HepG2 (cell line): ENCODE data around the gene SLC24A4. TPM values are rescaled to one million over a fixed set of nuclear protein-coding genes. Genes with fewer than 3 reads are reported as not detected.

ENCODE experiments used
- ATAC-seq: fragments of 200-7000 bp; cut with Tn5 transposase; 3 replicates; pipeline ENCODE4 v1.9.1; 2020; ENCODE audit warnings: mild to moderate bottlenecking, moderate library complexity
- BruUV-seq: library from RNA; stranded (reverse); fragments of 400-500 nt; replicated peaks from 2 replicates; lab custom pipeline; 2021; lab: Mats Ljungman, UMichigan
- CTCF ChIA-PET: fragments of 300-600 bp; formaldehyde crosslinking; extraction: SDS; loops from one replicate; lab custom pipeline; 2021; ENCODE audit warnings: low total read pairs, inconsistent platforms, low intra/inter-chr PET ratio; lab: Yijun Ruan, JAX
- POLR2A ChIA-PET: fragments of 350-600 bp; sonication (Branson Sonifier 250); formaldehyde crosslinking; loops from one replicate; lab custom pipeline; 2020; ENCODE audit warnings: antibody characterized with exemption, inconsistent platforms; lab: Yijun Ruan, JAX
- DNase-seq: peaks from one replicate; pipeline ENCODE4 v3.0.0-alpha.2; 2015; ENCODE audit warnings: low spot score
- FAIRE-seq: peaks from 3 replicates; lab custom pipeline; 2011; peaks lifted over from hg19 to GRCh38; lab: Jason Lieb, UNC
- H2AFZ ChIP-seq: one replicate; pipeline ENCODE4 v1.6.1; 2011; ENCODE audit warnings: low read length, inconsistent platforms
- H3K27ac ChIP-seq: fragments of 300-600 bp; 3 replicates; pipeline ENCODE4 v1.8.0; 2011; ENCODE audit warnings: mixed run types, mild to moderate bottlenecking, mixed read lengths, low read length, inconsistent platforms; ENCODE audit not compliant: insufficient read depth; ENCODE audit errors: extremely low read length
- H3K27me3 ChIP-seq, 2 experiments: fragments of 200-600 bp in 1 of 2; 2 replicates in 1 of 2; 3 replicates in 1 of 2; pipeline versions ENCODE4 v1.6.0 to v1.8.0; 2011; ENCODE audit warnings: low read length in 2 of 2, mild to moderate bottlenecking in 2 of 2, moderate library complexity in 2 of 2, inconsistent platforms in 1 of 2; ENCODE audit not compliant: insufficient read depth in 2 of 2, control insufficient read depth in 1 of 2
- H3K36me3 ChIP-seq, 2 experiments: fragments of 200-600 bp in 1 of 2; replicated peaks in 1 of 2; 2 replicates in 1 of 2; 3 replicates in 1 of 2; pipeline versions ENCODE4 v1.5.1 to v1.8.0; 2011; ENCODE audit warnings: low read length in 2 of 2, inconsistent platforms in 1 of 2; ENCODE audit not compliant: insufficient read depth in 2 of 2, control insufficient read depth in 1 of 2
- H3K4me1 ChIP-seq: 2 replicates; pipeline ENCODE4 v1.5.1; 2012; ENCODE audit warnings: low read length, inconsistent platforms; ENCODE audit not compliant: insufficient read depth
- H3K4me2 ChIP-seq: 2 replicates; pipeline ENCODE4 v1.6.0; 2011; ENCODE audit warnings: low read depth, low read length, inconsistent platforms
- H3K4me3 ChIP-seq, 3 experiments: fragments of 200-600 bp in 1 of 3; sonication (generic), shearing (Covaris generic) in 1 of 3; replicated peaks in 1 of 3; 2 replicates each; pipeline ENCODE4 v1.5.1; 2011 to 2016; ENCODE audit warnings: low read length in 3 of 3, inconsistent platforms in 2 of 3, low read depth in 2 of 3, mild to moderate bottlenecking in 2 of 3, control low read depth in 1 of 3, mixed read lengths in 1 of 3; ENCODE audit not compliant: insufficient read depth in 1 of 3
- H3K79me2 ChIP-seq: one replicate; pipeline ENCODE4 v1.6.1; 2011; ENCODE audit warnings: low read length, inconsistent platforms; ENCODE audit not compliant: insufficient read depth
- H3K9ac ChIP-seq: 2 replicates; pipeline ENCODE4 v1.6.0; 2011; ENCODE audit warnings: mild to moderate bottlenecking, low read depth, low read length, inconsistent platforms; ENCODE audit not compliant: insufficient read depth
- H3K9me3 ChIP-seq: 2 replicates; pipeline ENCODE4 v1.5.1; 2012; ENCODE audit warnings: mild to moderate bottlenecking, low read length
- H4K20me1 ChIP-seq: 2 replicates; pipeline ENCODE4 v1.6.0; 2011; ENCODE audit warnings: inconsistent platforms, mild to moderate bottlenecking, low read length, moderate library complexity; ENCODE audit not compliant: insufficient read depth
- HNF4G ChIP-seq, 2 experiments: sonication (generic) in 1 of 2; formaldehyde crosslinking in 1 of 2; IDR thresholded peaks; 2 replicates each; pipeline versions ENCODE4 v1.4.0 to v1.6.1; 2011 to 2020; ENCODE audit warnings: borderline replicate concordance in 2 of 2, low read depth in 2 of 2, mild to moderate bottlenecking in 2 of 2, low read length in 1 of 2, missing genetic modification reagents in 1 of 2, moderate library complexity in 1 of 2
- HOXA3 ChIP-seq: sonication (generic); formaldehyde crosslinking; IDR thresholded peaks from 2 replicates; pipeline ENCODE4 v1.5.0; 2020; ENCODE audit warnings: missing genetic modification reagents
- KMT2B ChIP-seq: IDR thresholded peaks from 2 replicates; pipeline ENCODE4 v1.6.1; 2016; ENCODE audit warnings: missing genetic modification reagents, missing compliant biosample characterization
- MAFF ChIP-seq: IDR thresholded peaks from 2 replicates; pipeline ENCODE4 v1.6.1; 2011; ENCODE audit warnings: low read depth, low read length, improper control_type of control experiment
- MAFK ChIP-seq, 2 experiments: IDR thresholded peaks in 1 of 2; conservative IDR thresholded peaks in 1 of 2; 2 replicates each; pipeline ENCODE4 v1.6.1; 2011; ENCODE audit warnings: improper control_type of control experiment in 2 of 2, low read length in 2 of 2
- RBM39 ChIP-seq: fragments of 200-400 bp; formaldehyde crosslinking; IDR thresholded peaks from one replicate; pipeline ENCODE4 v1.6.1; 2018; ENCODE audit warnings: antibody characterized with exemption, mild to moderate bottlenecking, low read depth, low read length; ENCODE audit not compliant: poor library complexity, severe bottlenecking
- SOX13 ChIP-seq, 3 experiments: fragments of 450-650 bp in 1 of 3; sonication (generic) in 1 of 3; formaldehyde crosslinking in 1 of 3; IDR thresholded peaks in 2 of 3; conservative IDR thresholded peaks in 1 of 3; 2 replicates each; pipeline versions ENCODE4 v1.5.0 to v1.6.1; 2016 to 2020; ENCODE audit warnings: antibody characterized with exemption in 1 of 3, mild to moderate bottlenecking in 1 of 3, missing compliant biosample characterization in 1 of 3, missing genetic modification reagents in 1 of 3, moderate library complexity in 1 of 3
- YEATS2 ChIP-seq: sonication (generic); formaldehyde crosslinking; IDR thresholded peaks from 2 replicates; pipeline ENCODE4 v1.4.0; 2020; ENCODE audit warnings: missing genetic modification reagents, borderline replicate concordance
- ZBTB20 ChIP-seq: sonication (generic); formaldehyde crosslinking; IDR thresholded peaks from 2 replicates; pipeline ENCODE4 v1.8.1; 2023; ENCODE audit warnings: missing genetic modification reagents, low read depth, mild to moderate bottlenecking, borderline replicate concordance
- ZFP90 ChIP-seq: sonication (generic); formaldehyde crosslinking; IDR thresholded peaks from 2 replicates; pipeline ENCODE4 v1.8.0; 2022; ENCODE audit warnings: missing genetic modification reagents, mild to moderate bottlenecking, inconsistent platforms, borderline replicate concordance
- ZNF510 ChIP-seq: sonication (generic); formaldehyde crosslinking; IDR thresholded peaks from 2 replicates; pipeline ENCODE4 v1.4.0; 2020; ENCODE audit warnings: low read depth, mild to moderate bottlenecking, missing genetic modification reagents
- ZNF563 ChIP-seq: sonication (generic); formaldehyde crosslinking; IDR thresholded peaks from 2 replicates; pipeline ENCODE4 v1.8.0; 2022; ENCODE audit warnings: mild to moderate bottlenecking, moderate library complexity, missing genetic modification reagents
- ZNF761 ChIP-seq: sonication (generic); formaldehyde crosslinking; conservative IDR thresholded peaks from 2 replicates; pipeline ENCODE4 v1.4.0; 2020; ENCODE audit warnings: mild to moderate bottlenecking, missing genetic modification reagents
- WGBS: methylation state at CpG from one replicate; pipeline ENCODE4 v1.1.6; 2017; ENCODE audit warnings: low lambda C conversion rate; 5-methylcytosine and 5-hydroxymethylcytosine counted together
- in situ Hi-C: cut with HindIII; loops from 2 replicates; pipeline ENCODE4 v1.10.0; 2017; ENCODE audit warnings: low pct_unique_long_range_greater_than_20kb; ENCODE audit not compliant: extremely low pct_ligation_motif_present
- intact Hi-C: fragments of 100-400 bp; cut with micrococcal nuclease; formaldehyde crosslinking; loops from one replicate; pipeline ENCODE4 v1.10.0; 2022; ENCODE audit not compliant: unreplicated experiment
- polyA plus RNA-seq, 8 experiments: library from polyadenylated mRNA; depleted of rRNA in 3 of 8; stranded (reverse) in 7 of 8; unstranded in 1 of 8; fragments of >200 nt; fragmentation: Illumina TruSeq in 4 of 8; extraction: Trizol in 4 of 8; gene quantifications; 2 replicates each; pipeline versions ENCODE4 v1.2.1 to v1.2.3, GENCODE V29; 2011 to 2016; ENCODE audit warnings: low read depth in 4 of 8, missing spikeins in 1 of 8, mixed read lengths in 1 of 8; ENCODE audit not compliant: insufficient read depth in 1 of 8
- total RNA-seq, 5 experiments: library from RNA; depleted of rRNA; stranded (reverse); fragments of >200 nt; fragmentation: Illumina TruSeq; extraction: Trizol; gene quantifications; 2 replicates each; pipeline ENCODE4 v1.2.3, GENCODE V29; 2016; ENCODE audit warnings: low read depth in 1 of 5
- TF ChIP-seq, protein P1 (sequence below): fragments of 450-650 bp; IDR thresholded peaks from 2 replicates; pipeline ENCODE4 v1.6.1; 2016

The SLC24A4 gene
- total and polyA plus RNA-seq, 2 of the 13 experiments (the other 11 are each of a cell fraction or from before 2014, with no cell fraction given): not detected

- no peak for TF ChIP-seq HOXA3
- intact Hi-C loops (loop anchor here (5.0 kb wide), 1 partner anchor 322 kb away; no protein-coding TSS in a partner anchor), in situ Hi-C loops (loop anchor here (10.0 kb wide), 1 partner anchor 324 kb away; no protein-coding TSS in a partner anchor)
- ATAC-seq (no peak), FAIRE-seq (no peak), DNase-seq (no peak)
- Histone ChIP-seq H3K9me3 (no peaks in the 10 kb centered on the region), H3K4me1 (0 out of 2 replicates have a peak, but pooled peaks cover 5% of the 10 kb centered on the region), H3K27me3 (peaks cover 7 to 47% of the 10 kb centered on the region in 2 experiments), H3K27ac (no peak overlapping the region), H3K4me3 (no peak overlapping the region), H4K20me1 (no peaks in the 10 kb centered on the region), H3K9ac (no peak overlapping the region), H3K4me2 (no peak overlapping the region), H2AFZ (no peak overlapping the region), H3K36me3 (no peaks in the 10 kb centered on the region), H3K79me2 (no peaks in the 10 kb centered on the region)
- BruUV-seq: no TSS peak
- ChIA-PET POLR2A (no interaction called here), CTCF (no interaction called here)
- WGBS: 52% methylated on average over 17 of the region's 18 CpGs
Observed at GRCh38 chr14:92459030-92459949, 136.3 kb downstream of the SLC24A4 start.

DNA sequence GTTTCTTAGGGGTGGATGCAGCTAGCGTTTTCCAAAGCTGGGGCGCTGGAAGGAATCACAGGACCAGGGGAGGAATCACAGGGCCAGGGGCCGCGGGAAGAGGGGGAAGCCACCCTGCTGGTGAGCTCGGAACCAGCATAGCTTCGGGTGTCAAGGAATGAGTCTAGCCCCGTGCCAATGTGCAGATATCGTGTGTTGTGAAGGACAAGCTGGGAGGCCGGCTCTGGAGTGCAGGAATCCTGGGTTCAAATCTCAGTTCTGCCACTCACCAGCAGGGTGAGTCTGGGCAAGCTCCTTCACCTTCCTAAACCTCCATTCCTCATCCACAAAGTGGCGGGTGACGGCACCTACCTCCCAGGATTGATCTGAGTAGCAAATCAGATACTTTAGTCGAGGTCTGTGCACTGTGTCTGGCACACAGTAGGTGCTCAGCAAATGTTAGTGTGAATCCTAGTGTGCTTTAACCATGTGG, 137.0 kb downstream of the SLC24A4 start:
- Histone ChIP-seq H3K27me3 (peaks cover 7 to 50% of the 10 kb centered on the region in 2 experiments), H4K20me1 (no peaks in the 10 kb centered on the region), H3K9me3 (no peaks in the 10 kb centered on the region), H3K36me3 (no peaks in the 10 kb centered on the region), H3K27ac (no peak overlapping the region), H3K9ac (no peak overlapping the region), H3K4me1 (0 out of 2 replicates have a peak, but pooled peaks cover 5% of the 10 kb centered on the region), H3K4me2 (no peak overlapping the region), H3K79me2 (no peaks in the 10 kb centered on the region), H3K4me3 (no peak overlapping the region), H2AFZ (no peak overlapping the region)
- TF ChIP-seq, protein P1, sequence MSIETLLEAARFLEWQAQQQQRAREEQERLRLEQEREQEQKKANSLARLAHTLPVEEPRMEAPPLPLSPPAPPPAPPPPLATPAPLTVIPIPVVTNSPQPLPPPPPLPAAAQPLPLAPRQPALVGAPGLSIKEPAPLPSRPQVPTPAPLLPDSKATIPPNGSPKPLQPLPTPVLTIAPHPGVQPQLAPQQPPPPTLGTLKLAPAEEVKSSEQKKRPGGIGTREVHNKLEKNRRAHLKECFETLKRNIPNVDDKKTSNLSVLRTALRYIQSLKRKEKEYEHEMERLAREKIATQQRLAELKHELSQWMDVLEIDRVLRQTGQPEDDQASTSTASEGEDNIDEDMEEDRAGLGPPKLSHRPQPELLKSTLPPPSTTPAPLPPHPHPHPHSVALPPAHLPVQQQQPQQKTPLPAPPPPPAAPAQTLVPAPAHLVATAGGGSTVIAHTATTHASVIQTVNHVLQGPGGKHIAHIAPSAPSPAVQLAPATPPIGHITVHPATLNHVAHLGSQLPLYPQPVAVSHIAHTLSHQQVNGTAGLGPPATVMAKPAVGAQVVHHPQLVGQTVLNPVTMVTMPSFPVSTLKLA: no peak
- TF ChIP-seq YEATS2 (CRISPR knock-in tag) (no peak), RBM39 (no peak), ZNF761 (CRISPR knock-in tag) (no peak), SOX13 (IDR thresholded peaks at IDR 0.05) (no peak), SOX13 (CRISPR knock-in tag; conservative IDR thresholded peaks at IDR 0.05 in 1 of 2, IDR thresholded peaks at IDR 0.05 in 1 of 2) (no peak), ZNF510 (CRISPR knock-in tag) (no peak), HNF4G (IDR thresholded peaks at IDR 0.05; ENCODE audit: borderline replicate concordance, low read depth, low read length) (no peak), HNF4G (CRISPR knock-in tag; IDR thresholded peaks at IDR 0.05; ENCODE audit: borderline replicate concordance, low read depth) (no peak), KMT2B (CRISPR knock-in tag) (no peak), ZFP90 (CRISPR knock-in tag) (no peak), ZNF563 (CRISPR knock-in tag) (no peak), MAFF (no peak), ZBTB20 (no peak), MAFK (conservative IDR thresholded peaks at IDR 0.05 in 1 of 2, IDR thresholded peaks at IDR 0.05 in 1 of 2; ENCODE audit: low read length in 2 of 2) (no peak)
- intact Hi-C loops: loop anchor here (5.0 kb wide), 1 partner anchor 323 kb away; no protein-coding TSS in a partner anchor
- in situ Hi-C loops: loop anchor here (10.0 kb wide), 1 partner anchor 325 kb away; no protein-coding TSS in a partner anchor
- ChIA-PET CTCF (no interaction called here), POLR2A (interaction anchor here (0.6 kb wide), 1 partner anchor 341 kb away, joined by 3 read pairs; no protein-coding TSS in a partner anchor)
- DNase-seq (no peak), FAIRE-seq (no peak), ATAC-seq (no peak)
- 42% methylated on average over 8 of the region's 12 CpGs for WGBS
- BruUV-seq: no TSS peak
